DMS114 treated with DMSO at 0.1 percent for 48 hours (cell line): ENCODE results near the gene HTR5A.
A peak's percentile ranks its signal among the peaks of the same experiment; 100 is the strongest.
"Not testable (repeated sequence)": the region's sequence is repeated elsewhere in the genome, so short reads cannot be mapped to it uniquely, and the experiment has no call there.

Source experiments
- DNase-seq: peaks from one replicate; lab custom pipeline; 2025; ENCODE audit not compliant: unreplicated experiment; lab: John Stamatoyannopoulos, UW

Gene HTR5A

GRCh38 chr7:155069992-155070751 lies at the start of gene HTR5A:
Gene HTR5A, plus strand, starts transcription at chr7:155070324. Its CDS starts 576 bp downstream, at chr7:155070900.
- peak; percentile 13 for DNase-seq

- DNase-seq, result no peak
Measured at GRCh38 chr7:155020996-155021395, 49.1 kb upstream of the HTR5A start.

- no peak for DNase-seq
Measured at GRCh38 chr7:155021699-155022145, 48.4 kb upstream of the HTR5A start.

- no peak for DNase-seq
Measured at GRCh38 chr7:155027879-155028278, 42.2 kb upstream of the HTR5A start.

GRCh38 chr7:155032978-155033377 lies 37.1 kb upstream of the HTR5A start:
- no peak for DNase-seq

GRCh38 chr7:155034495-155034894 lies 35.6 kb upstream of the HTR5A start:
- DNase-seq, result not testable (repeated sequence)

GRCh38 chr7:155038335-155038734 lies 31.8 kb upstream of the HTR5A start:
- DNase-seq, result no peak

- no peak for DNase-seq
Measured at GRCh38 chr7:155043756-155044155, 26.4 kb upstream of the HTR5A start.

GRCh38 chr7:155048006-155048405 lies 22.1 kb upstream of the HTR5A start:
- no peak for DNase-seq

- no peak for DNase-seq
Measured at GRCh38 chr7:155051355-155051754, 18.8 kb upstream of the HTR5A start.

- DNase-seq, result no peak
Measured at GRCh38 chr7:155053002-155053401, 17.1 kb upstream of the HTR5A start.

- no peak for DNase-seq
Measured at GRCh38 chr7:155054761-155055160, 15.4 kb upstream of the HTR5A start.

- DNase-seq, result no peak
Measured at GRCh38 chr7:155057076-155057475, 13.0 kb upstream of the HTR5A start.

- no peak for DNase-seq
Measured at GRCh38 chr7:155058896-155059295, 11.2 kb upstream of the HTR5A start.

- no peak for DNase-seq
Measured at GRCh38 chr7:155059703-155060102, 10.4 kb upstream of the HTR5A start.

GRCh38 chr7:155062411-155062810 lies 7.7 kb upstream of the HTR5A start:
- DNase-seq, result no peak

- DNase-seq, result no peak
Measured at GRCh38 chr7:155064186-155064585, 5.9 kb upstream of the HTR5A start.

GRCh38 chr7:155066417-155066950 lies 3.6 kb upstream of the HTR5A start:
- DNase-seq, result no peak

- no peak for DNase-seq
Measured at GRCh38 chr7:155071121-155071651, 1.1 kb downstream of the HTR5A start.

- DNase-seq, result no peak
Measured at GRCh38 chr7:155071916-155072571, 1.9 kb downstream of the HTR5A start.

GRCh38 chr7:155073922-155074321 lies 3.8 kb downstream of the HTR5A start:
- DNase-seq, result no peak

GRCh38 chr7:155084021-155084420 lies 13.9 kb downstream of the HTR5A start:
- no peak for DNase-seq
